GM21576 (cell line): Measurements from ENCODE around the gene TNFRSF4.

Experiments used
- ATAC-seq: cut with Tn5 transposase; IDR thresholded peaks from one replicate; pipeline ENCODE4 v1.9.1; 2021; ENCODE audit warnings: mild to moderate bottlenecking, moderate library complexity; ENCODE audit not compliant: unreplicated experiment

TNFRSF4 gene

DNA sequence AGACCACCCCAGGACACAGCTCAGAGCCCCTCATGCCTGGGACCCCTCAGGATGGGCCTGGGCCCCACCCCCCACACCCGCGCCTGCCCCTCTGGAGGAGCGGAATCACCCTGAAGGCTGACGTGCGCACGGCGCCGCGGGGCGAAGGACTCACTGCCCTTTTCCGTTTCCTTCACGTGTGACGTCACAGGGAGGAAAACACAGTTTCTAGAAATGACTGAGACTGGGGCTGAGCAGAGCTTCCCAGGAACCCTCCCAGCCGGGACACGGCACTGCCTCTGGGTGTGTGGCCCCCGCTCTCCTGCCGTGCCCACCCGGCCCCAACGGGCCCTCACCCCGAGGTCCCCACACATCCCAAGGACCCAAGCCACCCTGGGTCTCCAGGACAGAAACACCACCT is 5.4 kb upstream of the TNFRSF4 start:
- no peak for ATAC-seq

DNA sequence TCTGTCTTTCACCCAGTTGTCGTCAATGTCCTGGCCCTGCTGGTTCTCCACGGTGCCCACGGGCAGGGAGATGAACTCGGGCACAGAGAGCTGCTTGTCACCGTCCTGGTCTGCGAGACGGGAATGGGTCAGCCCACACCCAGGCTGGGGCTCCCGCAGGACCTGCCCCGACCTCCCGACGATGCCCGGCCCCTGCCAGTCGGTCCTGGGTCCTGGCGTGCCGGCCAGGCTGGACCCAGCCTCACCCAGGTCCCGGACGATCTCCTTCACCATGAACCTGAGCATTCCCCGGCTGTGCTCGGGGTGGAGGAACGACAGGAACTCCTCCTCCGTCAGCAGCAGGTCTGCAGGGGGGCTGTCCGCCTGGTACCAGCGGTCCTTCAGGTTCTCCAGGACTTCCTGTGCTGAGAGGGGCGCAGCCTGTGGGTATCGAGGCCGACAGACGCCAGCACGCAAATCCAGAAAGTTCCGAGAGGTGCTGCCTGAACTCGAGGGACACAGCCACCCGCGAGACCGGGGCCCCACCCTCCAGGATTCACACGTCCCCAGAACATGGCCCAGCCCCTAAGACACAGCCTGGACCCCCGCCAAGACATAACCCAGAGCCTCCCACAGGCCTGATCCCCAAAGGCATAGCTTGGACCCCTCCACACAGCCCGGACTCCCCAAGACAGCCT is 4.7 kb upstream of the TNFRSF4 start:
- no peak for ATAC-seq

DNA sequence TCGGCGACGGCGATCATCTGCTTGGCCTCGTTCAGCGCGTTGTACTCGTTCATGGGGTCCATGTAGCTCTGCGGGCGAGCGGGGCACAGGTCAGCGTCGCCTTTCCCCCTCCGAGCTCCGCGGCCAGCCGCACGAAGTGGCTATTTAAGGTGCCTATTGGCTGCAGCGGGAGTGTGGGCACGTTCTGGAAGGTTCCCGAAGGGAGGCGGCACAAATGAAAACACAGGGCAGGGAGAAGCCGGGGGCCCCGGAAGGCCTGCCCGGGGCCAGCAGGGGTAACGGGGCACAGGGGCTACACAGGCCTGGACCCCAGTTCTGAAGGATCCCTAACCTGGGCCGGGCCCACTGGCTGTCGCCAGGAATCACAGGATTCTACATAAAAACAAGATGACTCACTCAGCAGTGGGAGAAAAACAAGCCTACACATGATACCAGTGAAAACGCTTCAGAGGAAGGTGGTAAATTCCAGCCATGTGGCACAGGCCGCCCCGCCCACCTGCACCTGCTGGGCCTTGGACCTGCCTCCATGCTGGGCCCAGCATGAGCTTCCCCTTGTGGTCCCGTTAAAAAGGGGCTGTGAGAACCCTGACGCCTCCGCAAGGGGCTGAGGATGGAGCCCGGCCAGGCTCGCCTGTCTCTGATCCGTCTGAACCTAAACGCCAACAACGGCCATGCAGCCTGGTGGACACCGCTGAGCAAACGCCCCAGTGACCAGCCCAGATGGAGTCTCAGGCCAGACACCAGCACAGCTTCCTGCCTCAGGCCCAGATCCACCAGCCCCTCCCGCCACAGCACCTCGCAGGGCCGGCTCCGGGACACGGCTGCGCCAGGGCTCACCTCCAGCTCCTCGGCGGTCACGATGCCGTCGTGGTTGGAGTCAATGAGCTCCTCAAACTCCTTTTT is 3.9 kb upstream of the TNFRSF4 start:
- no peak for ATAC-seq

DNA sequence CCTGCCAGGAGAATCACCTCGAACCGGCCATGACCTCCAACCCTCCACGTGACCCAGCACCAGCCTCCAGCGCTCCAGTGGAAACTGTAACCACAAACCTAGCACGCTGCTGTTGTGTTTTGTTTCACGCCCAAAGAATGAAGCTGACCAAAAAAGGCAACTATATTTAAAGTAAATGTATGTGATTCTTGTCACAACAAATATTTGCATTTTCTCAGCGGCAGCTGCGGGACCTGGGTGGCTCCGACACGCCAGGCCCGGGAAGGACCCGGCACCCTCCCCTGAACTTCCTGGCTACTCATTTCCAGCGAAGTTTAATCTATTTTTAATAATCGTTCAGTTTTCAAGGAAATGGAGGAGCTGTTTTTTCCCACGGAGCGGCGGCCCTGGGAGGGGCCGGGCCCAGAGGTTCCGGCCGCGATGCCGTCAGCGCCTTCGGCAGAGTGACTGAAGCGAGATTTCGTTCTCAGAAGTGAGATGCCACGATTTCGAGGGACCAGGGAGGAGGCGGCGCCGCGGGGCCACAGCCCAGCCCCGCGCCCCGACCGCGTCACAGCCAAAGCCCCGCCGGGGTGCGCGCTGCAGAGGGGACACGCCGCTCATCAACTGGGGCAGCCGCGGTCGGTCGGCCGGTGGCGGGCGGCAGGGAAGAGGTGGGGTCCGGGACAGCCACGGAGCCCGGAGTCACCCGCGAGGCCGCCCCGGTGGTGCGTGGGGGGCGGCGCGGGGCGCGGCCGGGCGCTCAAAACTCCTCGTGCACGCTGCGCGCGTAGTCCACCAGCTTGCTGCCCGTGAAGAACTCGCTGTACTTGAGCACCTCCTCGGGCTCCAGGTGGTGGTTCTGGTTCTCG is 3.0 kb upstream of the TNFRSF4 start:
- no peak for ATAC-seq

DNA sequence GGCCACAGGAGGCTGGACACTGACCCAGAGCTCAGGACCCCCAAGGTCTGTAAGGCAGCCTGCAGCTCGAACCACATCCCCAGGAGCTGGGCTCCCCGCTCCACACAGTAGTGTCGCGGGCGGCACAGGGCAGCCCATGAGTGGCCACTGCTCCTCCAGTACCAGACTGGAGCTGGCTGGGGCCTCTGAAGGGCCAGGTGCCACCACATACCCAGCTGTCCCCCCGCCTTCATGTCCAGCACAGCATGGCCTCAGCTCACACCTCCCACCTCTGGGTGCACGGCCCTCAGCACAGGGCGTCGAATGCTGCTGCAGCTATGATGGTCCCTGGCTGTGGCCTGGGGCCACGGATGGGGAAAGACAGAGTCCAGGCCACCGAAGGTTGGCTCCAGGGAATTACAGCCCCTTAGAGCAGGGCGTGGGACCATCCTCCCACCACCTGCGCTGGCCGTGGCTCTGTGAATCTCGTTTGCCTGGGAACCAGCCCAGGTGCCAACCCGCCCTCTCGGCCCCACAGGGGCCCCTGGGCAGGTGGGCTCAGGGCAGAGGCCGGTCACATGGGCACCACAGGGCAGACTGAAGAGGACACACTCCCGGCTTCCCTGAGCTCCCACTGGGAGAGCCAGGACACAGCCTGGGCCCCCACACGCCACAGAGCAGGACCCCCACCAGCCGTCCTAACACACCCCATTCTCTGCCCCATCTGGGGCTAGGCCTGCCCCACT is 2.1 kb upstream of the TNFRSF4 start:
- no peak for ATAC-seq

DNA sequence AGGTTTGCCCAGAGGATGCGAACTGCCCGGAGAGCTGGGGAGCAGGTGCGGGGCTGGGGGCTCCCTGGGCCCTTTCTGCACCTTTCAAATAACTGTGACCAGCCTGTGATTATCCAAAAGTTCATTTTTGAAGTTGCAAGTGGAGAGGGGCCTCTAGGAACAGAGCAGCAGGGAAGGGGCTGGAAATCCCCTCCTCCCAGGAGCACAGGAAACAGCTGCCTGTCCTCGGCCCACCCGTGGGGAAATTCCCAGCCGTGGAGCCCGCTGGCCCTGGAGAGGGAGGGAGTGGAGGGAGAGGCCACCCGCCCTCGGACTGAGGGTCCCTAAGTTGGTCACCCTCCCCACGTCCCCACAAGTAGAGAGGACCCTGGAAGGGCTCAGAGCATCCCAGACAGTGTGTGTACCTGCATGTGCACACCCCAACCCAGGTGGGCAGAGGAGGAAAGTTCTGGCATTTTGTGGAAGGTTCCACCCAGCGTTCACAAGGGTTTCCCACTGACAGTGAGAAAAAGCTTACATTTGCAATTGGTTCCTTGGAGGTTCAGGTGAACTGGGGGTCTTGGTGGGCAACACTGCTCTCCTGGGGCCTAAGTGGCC is 1.2 kb upstream of the TNFRSF4 start:
- no peak for ATAC-seq

DNA sequence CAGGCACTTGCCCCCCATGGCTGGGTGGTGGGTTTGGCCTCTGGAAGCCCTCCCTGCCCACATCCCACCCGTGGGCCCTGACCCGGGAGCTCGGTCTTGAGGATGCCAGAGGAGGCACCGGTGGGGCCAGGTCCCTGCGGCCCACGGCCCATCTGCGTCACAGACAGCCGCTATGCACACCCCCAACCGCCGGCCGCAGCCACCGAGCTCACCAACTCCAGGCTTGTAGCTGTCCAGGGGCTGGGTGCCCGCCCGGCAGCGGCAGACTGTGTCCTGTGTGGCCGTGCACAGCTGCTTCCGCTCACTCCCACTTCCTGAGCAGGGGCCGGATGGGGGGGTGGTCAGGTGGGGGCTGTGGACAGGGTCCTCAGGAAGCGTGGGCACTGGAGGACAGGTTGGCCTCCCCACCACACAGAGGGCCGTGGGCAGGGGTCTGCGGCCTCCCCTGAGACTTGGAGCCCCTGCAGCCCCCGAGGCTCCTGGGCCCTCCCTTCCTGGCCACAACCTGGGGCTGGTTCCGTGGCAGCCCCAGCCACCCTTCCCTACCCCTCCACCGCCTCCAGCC is 1.1 kb downstream of the TNFRSF4 start:
- no peak for ATAC-seq

DNA sequence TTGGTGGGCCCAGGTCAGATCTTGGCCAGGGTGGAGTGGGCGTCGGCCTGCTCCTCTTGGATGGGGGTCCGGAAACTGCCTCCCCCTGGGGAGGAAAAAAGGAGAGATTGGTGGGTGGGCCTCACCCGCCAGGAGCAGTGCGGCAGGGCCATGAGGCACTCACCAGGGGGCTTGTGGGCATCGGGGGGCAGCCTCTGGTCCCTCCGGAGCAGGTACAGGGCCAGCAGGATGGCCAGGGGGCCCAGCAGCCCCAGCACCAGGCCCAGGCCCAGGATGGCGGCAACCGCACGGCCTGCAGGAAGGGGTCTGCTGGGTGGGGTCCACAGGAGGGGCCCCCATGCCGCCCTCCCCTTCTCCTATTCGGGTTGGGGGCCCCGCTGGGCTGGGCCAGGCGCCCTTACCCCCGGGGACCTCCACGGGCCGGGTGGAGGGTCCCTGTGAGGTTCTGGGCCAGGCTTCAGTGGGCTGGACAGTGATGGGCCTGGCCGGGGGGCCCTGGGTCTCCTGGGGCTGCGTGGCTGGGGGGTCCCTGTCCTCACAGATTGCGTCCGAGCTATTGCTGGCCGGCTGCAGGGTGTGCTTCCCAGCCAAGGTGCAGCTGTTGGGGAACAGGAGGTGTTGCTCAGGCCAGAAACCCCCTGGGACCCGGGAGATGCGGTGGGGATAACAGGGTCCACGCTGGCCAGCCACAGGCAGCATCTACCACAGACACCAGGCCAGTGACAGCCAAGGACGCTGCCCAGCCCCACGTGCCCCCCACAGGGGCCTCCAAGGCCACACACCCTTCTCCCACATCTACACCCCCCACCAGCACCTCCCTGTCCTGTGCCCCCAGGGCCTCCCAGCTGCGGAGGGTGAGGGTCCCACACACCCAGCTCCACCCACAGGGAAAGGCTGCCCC is 2.2 kb downstream of the TNFRSF4 start:
- ATAC-seq, result no peak

DNA sequence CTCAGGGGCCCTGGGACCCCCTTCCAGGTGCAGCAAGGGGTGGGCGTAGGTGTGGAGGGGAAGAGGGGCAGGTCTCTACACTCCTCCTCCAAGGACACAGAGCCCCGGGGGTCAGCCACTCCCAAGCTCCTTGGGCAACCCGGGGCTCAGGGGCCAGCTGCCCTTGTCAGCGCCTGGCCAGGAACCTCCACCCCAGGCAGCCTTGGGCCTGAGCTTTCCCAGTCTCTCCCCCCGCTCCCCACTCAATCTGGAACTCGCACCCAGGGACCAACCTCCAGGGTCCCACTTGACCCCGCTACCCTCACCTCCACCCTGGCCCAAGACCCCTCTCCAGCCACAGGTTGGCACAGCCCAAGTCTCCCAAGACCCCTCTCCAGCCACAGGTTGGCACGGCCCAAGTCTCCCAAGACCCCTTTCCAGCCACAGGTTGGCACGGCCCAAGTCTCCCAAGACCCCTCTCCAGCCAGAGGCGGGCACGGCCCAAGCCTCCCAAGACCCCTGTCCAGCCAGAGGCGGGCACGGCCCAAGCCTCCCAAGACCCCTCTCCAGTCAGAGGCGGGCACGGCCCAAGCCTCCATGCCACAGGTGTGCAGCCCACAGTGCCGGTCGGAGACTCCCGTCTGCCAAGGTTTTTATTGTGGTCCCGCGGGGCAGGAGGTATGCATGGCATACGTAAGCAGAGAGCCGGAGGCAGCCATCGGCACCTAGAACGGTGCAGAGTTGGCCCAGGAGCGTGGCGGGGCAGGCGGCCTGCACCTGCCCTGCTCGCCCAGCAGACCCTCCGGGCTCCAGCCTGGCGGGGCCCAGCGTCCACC is 3.0 kb downstream of the TNFRSF4 start:
- no peak for ATAC-seq

DNA sequence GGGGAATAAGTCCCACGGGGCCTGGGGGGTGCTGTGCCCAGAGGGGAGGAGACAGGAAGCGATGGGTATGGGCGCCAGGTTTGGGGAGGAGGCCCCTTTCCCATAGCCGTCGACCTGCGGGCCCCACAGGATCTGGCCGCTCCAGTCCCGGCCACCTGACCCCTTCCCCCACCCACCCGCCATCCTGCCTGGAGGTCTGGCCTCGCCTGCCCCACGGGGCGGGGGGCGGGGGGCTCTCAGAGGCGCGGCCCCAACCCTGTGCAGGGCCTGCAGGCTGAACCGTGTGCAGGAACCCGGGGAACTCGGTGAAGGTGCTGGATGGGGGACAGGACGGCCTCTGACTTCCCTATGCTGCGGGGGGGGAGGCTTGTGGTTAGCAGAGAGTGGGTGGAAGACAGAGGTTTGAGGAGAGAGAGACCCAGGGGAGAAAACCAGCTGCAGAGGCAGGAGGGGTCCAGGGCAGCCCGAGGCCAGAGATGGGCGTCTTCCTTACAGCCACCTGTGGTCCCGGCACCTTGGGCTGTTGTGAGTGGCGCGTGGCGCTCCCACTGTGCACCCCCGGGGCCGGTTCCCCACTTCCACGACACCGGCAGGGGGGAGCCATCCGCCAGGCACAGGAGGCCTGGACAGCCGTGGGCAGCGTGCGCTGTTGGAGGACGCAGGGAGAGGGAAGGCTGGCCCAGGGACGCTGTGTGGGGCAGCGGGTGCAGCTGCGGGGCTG is 5.1 kb downstream of the TNFRSF4 start:
- ATAC-seq, result no peak

DNA sequence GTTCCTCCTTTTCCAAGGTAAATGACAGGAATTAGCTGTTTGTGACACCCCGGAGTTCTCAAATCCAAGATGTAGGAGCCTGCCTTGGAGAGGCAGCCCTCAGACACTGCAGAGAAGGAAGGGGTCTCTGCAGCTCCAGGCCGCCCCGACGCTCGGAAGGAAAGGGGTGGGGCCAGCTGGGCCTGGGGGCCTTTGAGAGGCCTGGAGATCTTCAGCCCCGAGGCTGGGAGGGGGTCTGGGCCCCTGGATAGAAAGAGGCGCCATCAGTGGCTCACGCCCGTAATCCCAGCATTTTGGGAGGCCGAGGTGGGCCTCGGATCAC is 6.4 kb downstream of the TNFRSF4 start:
- ATAC-seq, result no peak

DNA sequence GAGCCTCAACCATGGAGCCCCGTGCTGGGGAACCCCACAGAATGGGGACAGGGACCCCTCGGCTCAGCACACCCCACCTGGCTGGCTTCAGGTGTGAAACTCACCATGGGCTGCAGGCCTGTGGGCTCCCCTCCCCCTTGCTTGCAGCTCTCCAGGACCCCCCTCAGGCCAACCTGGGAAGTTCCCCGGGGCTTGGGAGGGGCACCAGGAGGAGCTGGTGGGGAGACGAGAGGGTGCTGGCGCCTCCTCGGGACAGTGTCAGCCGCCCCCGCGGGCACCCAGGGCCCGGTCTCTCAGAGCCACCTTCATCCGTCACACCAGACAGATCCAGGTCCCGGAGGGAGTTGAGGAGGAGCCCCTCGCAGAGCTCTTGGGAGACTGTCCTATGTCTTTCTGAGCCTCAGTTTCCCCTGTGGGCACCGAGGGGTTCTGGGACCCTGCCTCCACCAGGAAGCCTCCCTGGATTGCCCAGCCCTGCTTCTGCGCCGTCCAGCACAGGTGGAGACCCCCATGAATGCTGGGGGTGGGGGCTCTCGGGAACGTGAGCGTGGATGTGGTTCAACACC is 6.9 kb downstream of the TNFRSF4 start:
- ATAC-seq, result no peak

DNA sequence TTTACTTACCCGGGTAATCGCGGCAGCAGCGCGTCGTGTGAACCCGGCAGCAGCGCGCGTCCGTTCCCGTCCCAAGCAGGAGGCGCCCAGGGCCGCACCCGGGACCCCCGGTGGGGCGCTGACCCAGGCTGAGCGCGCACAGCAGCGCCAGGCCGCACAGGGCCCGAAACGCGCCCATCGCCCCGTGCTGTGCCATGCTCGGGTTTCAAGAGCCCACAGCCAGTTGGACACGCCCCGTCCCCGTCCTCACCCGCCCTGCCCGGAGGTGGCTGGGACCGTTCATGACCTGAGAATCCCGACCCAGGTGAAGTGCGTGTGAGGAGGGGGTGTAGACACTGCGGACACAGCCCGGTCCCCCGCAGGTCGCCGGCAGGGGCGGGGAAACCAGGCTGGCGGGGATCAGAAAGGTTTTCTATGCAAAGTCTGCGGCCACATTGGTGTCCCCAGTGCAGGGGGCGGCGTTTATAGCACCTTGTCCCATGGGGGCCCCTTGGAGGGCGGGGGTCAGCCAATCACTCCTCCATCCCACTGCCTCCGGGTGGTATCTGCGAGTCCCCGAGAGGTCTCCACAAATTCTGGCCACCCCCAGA is 7.5 kb downstream of the TNFRSF4 start, which contains the start of gene TNFRSF18:
TSS of gene TNFRSF18 (minus strand) at position 217 of the 590 bp plus-strand sequence. CDS start at position 196, 21 bp downstream.
- no peak for ATAC-seq

DNA sequence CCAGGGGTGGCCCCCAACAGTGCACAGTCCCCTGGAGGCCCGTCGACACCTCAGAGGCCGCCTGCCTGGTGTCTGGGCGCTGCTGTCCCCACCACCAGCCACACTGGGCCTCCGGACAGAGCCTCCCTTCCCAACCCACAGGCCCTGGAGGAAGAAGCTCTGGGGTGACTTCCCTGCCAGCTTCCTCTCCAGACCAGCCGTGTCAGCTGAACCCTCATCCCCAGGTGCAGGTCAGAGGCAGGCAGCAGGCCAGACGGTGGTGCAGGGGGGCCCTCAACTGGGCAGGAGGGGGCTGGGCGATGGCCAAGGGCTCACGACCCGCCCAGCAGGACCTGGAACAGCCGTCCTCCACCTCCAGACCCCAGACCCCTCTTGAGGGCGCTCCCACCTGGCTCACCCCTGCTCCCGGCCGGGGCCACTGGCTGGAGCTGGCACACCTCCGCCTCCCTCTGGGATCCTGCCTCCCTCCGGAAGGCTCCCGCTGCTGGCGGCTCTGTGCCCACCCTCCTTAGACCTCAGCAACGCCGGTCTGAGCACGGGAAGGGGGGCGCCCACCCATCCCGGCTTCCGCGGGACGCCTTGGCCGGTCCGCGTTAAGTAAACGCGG is 8.1 kb downstream of the TNFRSF4 start:
- ATAC-seq, result no peak

DNA sequence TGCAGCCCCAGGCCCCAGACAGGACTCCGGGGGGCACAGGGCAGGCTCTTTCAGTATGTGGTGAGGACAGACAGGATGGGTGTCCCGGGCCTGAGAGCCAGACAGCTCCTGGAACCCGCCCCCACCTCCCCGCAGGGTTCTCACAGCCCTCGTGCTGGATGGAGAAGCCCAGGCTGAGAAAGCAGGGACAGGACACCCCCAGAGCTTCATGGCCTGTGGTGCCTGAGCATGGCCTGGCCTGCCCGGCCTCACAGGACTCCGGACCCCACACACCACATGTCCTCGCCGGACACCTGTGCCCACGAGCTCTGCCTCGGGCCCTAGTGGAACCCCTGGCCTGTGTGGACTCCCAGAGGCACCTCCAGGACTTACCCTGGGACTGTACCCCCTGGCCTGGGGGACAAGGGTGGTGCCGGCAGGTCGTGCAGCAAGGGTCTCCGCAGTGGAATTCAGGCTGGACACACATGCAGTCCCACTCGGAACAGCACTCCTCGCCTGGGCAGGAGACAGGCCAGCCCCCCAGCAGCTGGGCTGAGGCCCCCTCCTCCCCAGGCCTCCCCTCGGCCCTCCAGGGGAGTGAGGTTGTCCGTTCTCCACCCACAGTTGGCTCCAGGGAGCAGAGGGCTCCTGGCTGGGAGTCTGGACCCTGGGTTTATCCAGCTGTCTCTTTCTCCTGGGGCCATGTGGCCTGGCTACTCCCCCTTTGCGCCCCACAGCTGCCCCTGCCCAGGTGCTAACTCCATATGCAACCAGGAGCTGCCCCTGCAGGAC is 8.8 kb downstream of the TNFRSF4 start:
- ATAC-seq, result no peak
